IMR-90 (cell line): ENCODE results near the gene DENND6B. TPM values are rescaled to one million over a fixed set of nuclear protein-coding genes. Genes with fewer than 3 reads are reported as not detected.

Experiments used
- ATAC-seq: fragments of 200-7000 bp; cut with Tn5 transposase; 2 replicates; pipeline ENCODE4 v1.9.1; 2020; ENCODE audit warnings: low read depth, mild to moderate bottlenecking, moderate library complexity
- BruUV-seq: library from RNA; stranded (reverse); fragments of 400-500 nt; replicated peaks from 2 replicates; lab custom pipeline; 2021; lab: Mats Ljungman, UMichigan
- CTCF ChIA-PET: fragments of 300-600 bp; formaldehyde crosslinking; extraction: SDS; loops from one replicate; lab custom pipeline; 2021; ENCODE audit warnings: antibody characterized with exemption; lab: Yijun Ruan, JAX
- POLR2A ChIA-PET: fragments of 300-600 bp; sonication (Branson Sonifier 250); formaldehyde crosslinking; loops from one replicate; lab custom pipeline; 2022; ENCODE audit warnings: antibody characterized with exemption; ENCODE audit not compliant: unreplicated experiment; lab: Charles Lee
- DNase-seq: peaks from one replicate; pipeline ENCODE4 v3.0.0; 2013
- H2AFZ ChIP-seq: replicated peaks from 2 replicates; pipeline ENCODE3; 2013; ENCODE audit warnings: low read length, mild to moderate bottlenecking; ENCODE audit not compliant: poor library complexity
- H2AK5ac ChIP-seq: 2 replicates; pipeline ENCODE4 v1.6.1; 2013; ENCODE audit warnings: low read depth, low read length, inconsistent platforms
- H2AK9ac ChIP-seq: replicated peaks from 2 replicates; pipeline ENCODE3; 2013; ENCODE audit warnings: mild to moderate bottlenecking, low read depth, low read length, moderate library complexity; ENCODE audit not compliant: poor library complexity
- H2BK120ac ChIP-seq: 2 replicates; pipeline ENCODE4 v1.6.1; 2013; ENCODE audit warnings: low read depth, low read length, inconsistent platforms
- H2BK15ac ChIP-seq: 3 replicates; pipeline ENCODE4 v1.6.1; 2013; ENCODE audit warnings: low read depth, low read length, inconsistent platforms
- H2BK20ac ChIP-seq: 2 replicates; pipeline ENCODE4 v1.6.1; 2013; ENCODE audit warnings: low read depth, mild to moderate bottlenecking, inconsistent platforms, low read length, moderate library complexity
- H2BK5ac ChIP-seq: 2 replicates; pipeline ENCODE4 v1.6.1; 2013; ENCODE audit warnings: mild to moderate bottlenecking, low read depth, low read length, inconsistent platforms; ENCODE audit not compliant: poor library complexity, severe bottlenecking
- H3K14ac ChIP-seq: replicated peaks from 2 replicates; pipeline ENCODE4 v1.6.1; 2013; ENCODE audit warnings: low read depth, low read length, inconsistent platforms
- H3K18ac ChIP-seq: 2 replicates; pipeline ENCODE4 v1.6.1; 2013; ENCODE audit warnings: low read depth, low read length, control low read depth
- H3K23ac ChIP-seq: 2 replicates; pipeline ENCODE4 v1.6.1; 2013; ENCODE audit warnings: low read depth, low read length, inconsistent platforms
- H3K27ac ChIP-seq: 2 replicates; pipeline ENCODE4 v1.5.1; 2013; ENCODE audit warnings: mild to moderate bottlenecking, control low read depth, low read length; ENCODE audit not compliant: insufficient read depth
- H3K27me3 ChIP-seq: 2 replicates; pipeline ENCODE4 v1.6.1; 2013; ENCODE audit warnings: low read length; ENCODE audit not compliant: control insufficient read depth, insufficient read depth
- H3K36me3 ChIP-seq: 2 replicates; pipeline ENCODE4 v1.6.1; 2013; ENCODE audit warnings: low read length, mixed read lengths; ENCODE audit not compliant: control insufficient read depth, insufficient read depth
- H3K4ac ChIP-seq: 2 replicates; pipeline ENCODE4 v1.6.1; 2013; ENCODE audit warnings: low read depth, low read length, inconsistent platforms
- H3K4me1 ChIP-seq: 2 replicates; pipeline ENCODE4 v1.6.1; 2013; ENCODE audit warnings: low read length, mixed read lengths; ENCODE audit not compliant: control insufficient read depth, insufficient read depth
- H3K4me2 ChIP-seq: 2 replicates; pipeline ENCODE4 v1.6.1; 2013; ENCODE audit warnings: low read depth, mild to moderate bottlenecking, control low read depth, low read length, moderate library complexity
- H3K4me3 ChIP-seq: 2 replicates; pipeline ENCODE4 v1.5.1; 2013; ENCODE audit warnings: low read depth, mild to moderate bottlenecking, control low read depth, low read length, moderate library complexity; ENCODE audit not compliant: insufficient read depth
- H3K56ac ChIP-seq: 2 replicates; pipeline ENCODE4 v1.6.1; 2013; ENCODE audit warnings: low read length, inconsistent platforms; ENCODE audit not compliant: insufficient read depth; ENCODE audit errors: extremely low read depth
- H3K79me1 ChIP-seq, 2 experiments: 2 replicates each; pipeline ENCODE4 v1.6.1; 2013; ENCODE audit warnings: low read length in 2 of 2, inconsistent platforms in 1 of 2, low read depth in 1 of 2
- H3K9ac ChIP-seq: 2 replicates; pipeline ENCODE4 v1.6.1; 2013; ENCODE audit warnings: low read depth, low read length, control low read depth
- H3K9me1 ChIP-seq: 2 replicates; pipeline ENCODE4 v1.6.1; 2013; ENCODE audit warnings: low read length, inconsistent platforms; ENCODE audit not compliant: insufficient read depth
- H3K9me3 ChIP-seq: 2 replicates; pipeline ENCODE4 v1.6.1; 2013; ENCODE audit warnings: low read length; ENCODE audit not compliant: control insufficient read depth, insufficient read depth
- H4K20me1 ChIP-seq: 2 replicates; pipeline ENCODE4 v1.6.1; 2013; ENCODE audit warnings: low read length, inconsistent platforms; ENCODE audit not compliant: insufficient read depth
- H4K5ac ChIP-seq: 2 replicates; pipeline ENCODE4 v1.6.1; 2013; ENCODE audit warnings: mild to moderate bottlenecking, low read depth, low read length, control low read depth
- H4K8ac ChIP-seq, 2 experiments: 2 replicates each; pipeline ENCODE4 v1.6.1; 2013; ENCODE audit warnings: low read depth in 2 of 2, low read length in 2 of 2, control low read depth in 1 of 2, inconsistent platforms in 1 of 2
- H4K91ac ChIP-seq: 2 replicates; pipeline ENCODE4 v1.6.1; 2013; ENCODE audit warnings: low read depth, low read length, inconsistent platforms; ENCODE audit not compliant: insufficient read depth
- BHLHE40 ChIP-seq: fragments of 150-350 bp; IDR thresholded peaks from 2 replicates; pipeline ENCODE4 v1.6.1; 2016; ENCODE audit warnings: mild to moderate bottlenecking, low read depth, low read length
- CEBPB ChIP-seq: IDR thresholded peaks from 2 replicates; pipeline ENCODE4 v1.6.1; 2012; ENCODE audit warnings: low read depth, low read length, improper control_type of control experiment
- CHD1 ChIP-seq: IDR thresholded peaks from 2 replicates; pipeline ENCODE4 v1.6.1; 2012; ENCODE audit warnings: low read depth, low read length, improper control_type of control experiment
- FOS ChIP-seq: fragments of 150-350 bp; IDR thresholded peaks from 2 replicates; pipeline ENCODE4 v1.6.1; 2016; ENCODE audit warnings: low read depth, low read length
- MAFK ChIP-seq: IDR thresholded peaks from 2 replicates; pipeline ENCODE4 v1.6.1; 2012; ENCODE audit warnings: low read depth, low read length, improper control_type of control experiment
- MAZ ChIP-seq: IDR thresholded peaks from 2 replicates; pipeline ENCODE4 v1.6.1; 2012; ENCODE audit warnings: low read depth, mild to moderate bottlenecking, low read length, improper control_type of control experiment, moderate library complexity, borderline replicate concordance
- MXI1 ChIP-seq: IDR thresholded peaks from 2 replicates; pipeline ENCODE4 v1.6.1; 2012; ENCODE audit warnings: low read depth, mild to moderate bottlenecking, low read length, moderate library complexity, borderline replicate concordance
- NFE2L2 ChIP-seq: fragments of 150-350 bp; IDR thresholded peaks from 2 replicates; pipeline ENCODE4 v1.6.1; 2016; ENCODE audit warnings: low read depth, mild to moderate bottlenecking, low read length
- POLR2A ChIP-seq: IDR thresholded peaks from 2 replicates; pipeline ENCODE4 v1.6.1; 2012; ENCODE audit warnings: mild to moderate bottlenecking, low read depth, low read length
- RAD21 ChIP-seq: IDR thresholded peaks from 2 replicates; pipeline ENCODE4 v1.6.1; 2012; ENCODE audit warnings: low read length, improper control_type of control experiment
- RCOR1 ChIP-seq: IDR thresholded peaks from 2 replicates; pipeline ENCODE4 v1.6.1; 2012; ENCODE audit warnings: mild to moderate bottlenecking, low read length, improper control_type of control experiment; ENCODE audit not compliant: insufficient replicate concordance
- RFX5 ChIP-seq: IDR thresholded peaks from 2 replicates; pipeline ENCODE4 v1.8.0; 2012; ENCODE audit warnings: low read depth, mild to moderate bottlenecking, low read length, moderate library complexity
- SMC3 ChIP-seq: fragments of 150-350 bp; IDR thresholded peaks from 2 replicates; pipeline ENCODE4 v1.6.1; 2016; ENCODE audit warnings: low read depth, mild to moderate bottlenecking, antibody characterized with exemption, low read length, moderate library complexity
- WGBS, 2 experiments: methylation state at CpG; one replicate each; pipeline versions ENCODE4 v1.1.5 to v1.1.7; 2013; ENCODE audit warnings: missing lambda C conversion rate in 2 of 2; ENCODE audit not compliant: insufficient read length in 1 of 2; ENCODE audit errors: extremely low coverage in 2 of 2; 5-methylcytosine and 5-hydroxymethylcytosine counted together
- dilution Hi-C: fragments of 300-500 bp; cut with HindIII; formaldehyde crosslinking; loops from one replicate; pipeline ENCODE4 v1.14.3; 2018; ENCODE audit warnings: low sequenced_read_pairs; ENCODE audit not compliant: unreplicated experiment
- in situ Hi-C: fragments of 300-500 bp; cut with MboI; formaldehyde crosslinking; loops from 3 replicates; pipeline ENCODE4 v1.14.3; 2019; ENCODE audit warnings: low sequenced_read_pairs, inconsistent platforms, mixed read lengths
- intact Hi-C: fragments of 100-400 bp; cut with micrococcal nuclease; formaldehyde crosslinking; loops from 2 replicates; pipeline ENCODE4 v1.10.0; 2022
- polyA plus RNA-seq, 3 experiments: library from polyadenylated mRNA; depleted of rRNA; stranded (reverse); fragments of >200 nt; gene quantifications; 2 replicates each; pipeline ENCODE4 v1.2.3, GENCODE V29; 2012; ENCODE audit warnings: low replicate concordance in 1 of 3
- total RNA-seq: library from RNA; depleted of rRNA; stranded (reverse); fragments of >200 nt; gene quantifications from 2 replicates; pipeline ENCODE4 v1.2.3, GENCODE V29; 2012
- TF ChIP-seq, protein P1 (sequence below): conservative IDR thresholded peaks from 2 replicates; pipeline ENCODE4 v1.5.1; 2012; ENCODE audit warnings: mild to moderate bottlenecking, low read depth, low read length, improper control_type of control experiment
- TF ChIP-seq, protein P2 (sequence below): fragments of 150-350 bp; IDR thresholded peaks from 2 replicates; pipeline ENCODE4 v1.6.1; 2017; ENCODE audit warnings: mild to moderate bottlenecking, antibody characterized with exemption, low read length, low read depth
- TF ChIP-seq, protein P3 (sequence below): fragments of 150-350 bp; IDR thresholded peaks from 2 replicates; pipeline ENCODE4 v1.6.1; 2016; ENCODE audit warnings: low read depth, mild to moderate bottlenecking, low read length, moderate library complexity, borderline replicate concordance

The DENND6B gene
- total and polyA plus RNA-seq, 2 of the 4 experiments (the other 2 are of a cell fraction): 0.36 to 4.9 TPM

DNA sequence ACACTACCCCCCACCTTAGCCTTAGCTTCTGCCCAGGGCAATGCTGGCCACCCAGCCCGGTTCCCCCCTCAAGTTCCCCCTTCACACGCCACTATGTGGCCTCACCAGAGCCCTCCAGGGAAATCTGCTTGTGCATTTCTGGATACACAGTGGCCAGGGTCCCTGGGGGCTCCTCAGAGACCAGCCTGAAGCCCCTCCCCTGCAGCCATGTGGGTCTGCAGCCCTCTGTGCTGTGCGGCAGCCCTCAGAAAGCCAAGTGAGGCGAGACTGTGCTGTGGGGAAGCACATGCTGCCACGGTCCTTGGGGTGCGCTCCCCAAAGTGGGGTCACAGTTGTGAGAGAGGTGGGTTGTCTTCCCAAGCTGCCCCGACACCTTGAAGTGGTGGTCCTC, 17.2 kb downstream of the DENND6B start:
- dilution Hi-C loops: no loop called here
- intact Hi-C loops: loop anchor here (5.0 kb wide), 1 partner anchor 37 kb away; the partner anchor contains the start of gene MAPK11
- peak overlapping the region; percentile 95 for H2AK5ac ChIP-seq
- peaks cover 7% of the 10 kb centered on the region; the same call in 1 of the 2 replicates for H3K36me3 ChIP-seq
- H2AK9ac ChIP-seq: peak overlapping the region; percentile 65
- DNase-seq: no peak
- no peak overlapping the region for H3K4me3 ChIP-seq
- H3K18ac ChIP-seq: no peak overlapping the region
- peaks cover 17% of the 10 kb centered on the region for H4K20me1 ChIP-seq
- no TSS peak for BruUV-seq
- ATAC-seq: no peak
- H3K56ac ChIP-seq: no peak overlapping the region
- H4K8ac ChIP-seq: no peak overlapping the region; a peak in 1 of 4 replicates
- H3K9me3 ChIP-seq: no peaks in the 10 kb centered on the region
- ChIA-PET POLR2A (interaction anchor here (1.4 kb wide), 1 partner anchor 14 kb away, joined by 4 read pairs; no protein-coding TSS in a partner anchor), CTCF (no interaction called here)
- H3K9me1 ChIP-seq: peaks cover 14% of the 10 kb centered on the region; the same call in 1 of the 2 replicates
- no peak for TF ChIP-seq MXI1
- TF ChIP-seq, protein P1, sequence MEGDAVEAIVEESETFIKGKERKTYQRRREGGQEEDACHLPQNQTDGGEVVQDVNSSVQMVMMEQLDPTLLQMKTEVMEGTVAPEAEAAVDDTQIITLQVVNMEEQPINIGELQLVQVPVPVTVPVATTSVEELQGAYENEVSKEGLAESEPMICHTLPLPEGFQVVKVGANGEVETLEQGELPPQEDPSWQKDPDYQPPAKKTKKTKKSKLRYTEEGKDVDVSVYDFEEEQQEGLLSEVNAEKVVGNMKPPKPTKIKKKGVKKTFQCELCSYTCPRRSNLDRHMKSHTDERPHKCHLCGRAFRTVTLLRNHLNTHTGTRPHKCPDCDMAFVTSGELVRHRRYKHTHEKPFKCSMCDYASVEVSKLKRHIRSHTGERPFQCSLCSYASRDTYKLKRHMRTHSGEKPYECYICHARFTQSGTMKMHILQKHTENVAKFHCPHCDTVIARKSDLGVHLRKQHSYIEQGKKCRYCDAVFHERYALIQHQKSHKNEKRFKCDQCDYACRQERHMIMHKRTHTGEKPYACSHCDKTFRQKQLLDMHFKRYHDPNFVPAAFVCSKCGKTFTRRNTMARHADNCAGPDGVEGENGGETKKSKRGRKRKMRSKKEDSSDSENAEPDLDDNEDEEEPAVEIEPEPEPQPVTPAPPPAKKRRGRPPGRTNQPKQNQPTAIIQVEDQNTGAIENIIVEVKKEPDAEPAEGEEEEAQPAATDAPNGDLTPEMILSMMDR: no peak
- TF ChIP-seq NFE2L2: no peak
- no peak for TF ChIP-seq FOS
- TF ChIP-seq, protein P2, sequence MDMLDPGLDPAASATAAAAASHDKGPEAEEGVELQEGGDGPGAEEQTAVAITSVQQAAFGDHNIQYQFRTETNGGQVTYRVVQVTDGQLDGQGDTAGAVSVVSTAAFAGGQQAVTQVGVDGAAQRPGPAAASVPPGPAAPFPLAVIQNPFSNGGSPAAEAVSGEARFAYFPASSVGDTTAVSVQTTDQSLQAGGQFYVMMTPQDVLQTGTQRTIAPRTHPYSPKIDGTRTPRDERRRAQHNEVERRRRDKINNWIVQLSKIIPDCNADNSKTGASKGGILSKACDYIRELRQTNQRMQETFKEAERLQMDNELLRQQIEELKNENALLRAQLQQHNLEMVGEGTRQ: no peak
- no peak for TF ChIP-seq RCOR1
- no peak for TF ChIP-seq SMC3
- TF ChIP-seq MAFK: no peak
- TF ChIP-seq RAD21: no peak
- TF ChIP-seq CHD1: no peak
- TF ChIP-seq MAZ: no peak
- no peak for TF ChIP-seq POLR2A
- no peak for TF ChIP-seq BHLHE40
- no peak for TF ChIP-seq CEBPB
- TF ChIP-seq, protein P3, sequence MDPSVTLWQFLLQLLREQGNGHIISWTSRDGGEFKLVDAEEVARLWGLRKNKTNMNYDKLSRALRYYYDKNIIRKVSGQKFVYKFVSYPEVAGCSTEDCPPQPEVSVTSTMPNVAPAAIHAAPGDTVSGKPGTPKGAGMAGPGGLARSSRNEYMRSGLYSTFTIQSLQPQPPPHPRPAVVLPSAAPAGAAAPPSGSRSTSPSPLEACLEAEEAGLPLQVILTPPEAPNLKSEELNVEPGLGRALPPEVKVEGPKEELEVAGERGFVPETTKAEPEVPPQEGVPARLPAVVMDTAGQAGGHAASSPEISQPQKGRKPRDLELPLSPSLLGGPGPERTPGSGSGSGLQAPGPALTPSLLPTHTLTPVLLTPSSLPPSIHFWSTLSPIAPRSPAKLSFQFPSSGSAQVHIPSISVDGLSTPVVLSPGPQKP: no peak
- TF ChIP-seq RFX5: no peak
- no peak overlapping the region for H2BK15ac ChIP-seq
- no CpG with 5 or more reads among the region's 7 CpGs for WGBS, 2 experiments
- H3K4me2 ChIP-seq: no peak overlapping the region
- H3K4me1 ChIP-seq: peaks cover 23% of the 10 kb centered on the region
- no peak overlapping the region for H3K9ac ChIP-seq
- no peak overlapping the region for H2BK120ac ChIP-seq
- no peaks in the 10 kb centered on the region for H3K27me3 ChIP-seq
- H4K5ac ChIP-seq: no peak overlapping the region
- peak overlapping the region; percentile 96; the same call in 1 of the 2 replicates for H3K4ac ChIP-seq
- H4K91ac ChIP-seq: no peak overlapping the region; the same call in 1 of the 2 replicates
- in situ Hi-C loops: no loop called here
- no peak overlapping the region for H2BK5ac ChIP-seq
- no peak overlapping the region for H3K14ac ChIP-seq
- H2BK20ac ChIP-seq: no peak overlapping the region
- peaks cover 0 to 27% of the 10 kb centered on the region in 2 experiments; a peak in 1 of 4 replicates for H3K79me1 ChIP-seq
- no peak overlapping the region for H3K23ac ChIP-seq
- H3K27ac ChIP-seq: no peak overlapping the region
- peak overlapping the region; percentile 81 for H2AFZ ChIP-seq
